NCI-H1105 (cell line): ENCODE measurements around the gene GREB1L.
A peak's percentile ranks its signal among the peaks of the same experiment; 100 is the strongest.

Experiments used
- DNase-seq: peaks from one replicate; lab custom pipeline; 2025; lab: John Stamatoyannopoulos, UW

GREB1L gene

DNA sequence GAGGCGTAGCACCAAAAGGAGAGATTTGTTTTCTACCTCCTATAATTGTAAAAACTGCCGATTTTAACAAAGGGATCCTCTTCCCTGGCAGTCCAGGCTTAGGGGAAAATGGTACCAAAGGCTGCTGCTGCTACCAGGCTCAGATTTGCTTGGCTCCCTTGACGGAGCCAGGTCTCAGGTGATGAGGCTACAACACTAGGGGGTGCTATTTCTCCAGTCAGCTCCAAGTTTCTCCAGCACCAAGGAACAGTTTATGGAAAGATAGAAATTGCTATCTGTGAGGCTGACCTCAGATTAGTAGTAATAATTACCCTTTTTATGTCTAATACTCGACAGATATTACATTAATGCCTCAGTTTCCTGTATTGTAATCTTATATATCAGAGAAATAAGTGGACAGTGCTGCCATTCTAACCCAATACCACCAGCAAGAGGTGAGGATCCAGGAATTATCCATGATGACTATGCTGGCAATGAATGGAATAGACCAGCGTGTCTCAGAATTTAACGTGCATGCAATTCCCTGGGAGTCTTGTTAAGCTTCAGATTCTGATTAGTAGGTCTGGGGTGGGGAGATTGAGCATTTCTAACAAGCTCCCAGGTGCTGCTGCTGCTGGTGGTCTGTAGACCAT lies 247.2 kb downstream of the GREB1L start:
- peak; percentile 60 for DNase-seq

DNA sequence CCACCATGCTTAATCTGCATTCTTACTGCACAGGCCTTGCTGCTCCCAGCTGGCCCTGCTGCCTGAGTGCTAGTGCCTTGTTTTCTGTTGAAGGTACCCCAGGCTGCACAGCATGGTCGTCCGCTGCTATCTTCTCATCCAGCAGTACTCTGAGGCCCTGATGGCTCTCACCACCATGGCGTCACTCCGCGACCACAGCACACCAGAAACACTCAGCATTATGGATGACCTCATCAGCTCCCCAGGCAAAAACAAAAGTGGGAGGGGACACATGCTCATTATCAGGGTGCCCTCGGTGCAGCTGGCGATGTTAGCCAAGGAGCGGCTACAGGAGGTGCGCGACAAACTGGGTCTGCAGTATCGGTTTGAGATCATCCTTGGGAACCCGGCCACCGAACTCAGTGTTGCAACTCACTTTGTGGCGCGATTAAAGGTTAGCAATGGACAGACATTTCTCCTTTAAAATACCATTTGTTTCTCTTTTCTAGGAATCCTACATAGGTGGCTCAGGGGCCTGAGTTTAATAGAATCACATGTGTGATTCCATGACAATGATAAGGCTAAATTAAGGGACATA lies 248.0 kb downstream of the GREB1L start:
- DNase-seq, result no peak

DNA sequence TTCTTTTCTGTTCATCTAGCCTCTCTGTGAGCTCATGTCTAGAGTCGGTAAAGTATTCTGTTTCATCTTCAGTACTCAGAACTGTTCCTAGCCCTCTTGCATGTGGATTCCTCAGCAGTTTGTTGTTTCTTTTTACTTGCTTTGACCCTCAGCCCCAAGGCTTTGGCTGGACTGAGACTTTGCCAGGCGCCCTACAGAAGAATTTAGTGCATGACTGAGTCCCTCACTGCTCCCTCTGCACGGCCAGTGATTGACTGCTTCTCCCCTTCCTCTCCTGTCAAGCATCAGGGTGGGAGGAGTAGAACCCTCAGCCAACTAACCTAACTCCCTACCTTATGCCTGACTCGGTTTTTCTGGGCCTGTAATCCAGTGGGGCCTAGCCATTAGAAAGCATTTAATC lies 248.7 kb downstream of the GREB1L start:
- no peak for DNase-seq

DNA sequence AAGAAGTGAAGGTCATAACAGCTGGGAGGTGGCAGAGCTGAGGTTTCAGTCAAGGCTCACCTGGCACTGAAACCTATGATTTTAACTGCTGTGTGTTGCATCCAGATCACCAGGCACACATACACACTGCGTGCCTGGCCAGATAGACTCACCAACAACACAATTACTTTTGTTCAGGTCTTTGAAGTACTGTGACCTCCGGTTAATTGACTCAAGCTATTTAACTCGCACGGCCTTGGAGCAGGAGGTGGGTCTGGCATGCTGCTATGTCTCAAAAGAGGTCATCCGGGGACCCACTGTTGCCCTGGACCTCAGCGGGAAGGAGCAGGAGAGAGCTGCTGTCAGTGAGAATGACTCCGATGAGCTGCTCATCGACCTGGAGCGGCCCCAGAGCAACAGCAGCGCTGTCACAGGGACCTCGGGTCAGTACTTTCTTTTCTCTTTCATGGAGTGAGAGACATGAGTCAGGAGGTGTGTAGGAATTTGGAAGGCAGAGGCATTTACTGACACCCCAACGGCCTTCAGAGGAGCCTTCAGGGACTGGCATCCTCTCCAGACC lies 254.3 kb downstream of the GREB1L start:
- peak; percentile 49 for DNase-seq

DNA sequence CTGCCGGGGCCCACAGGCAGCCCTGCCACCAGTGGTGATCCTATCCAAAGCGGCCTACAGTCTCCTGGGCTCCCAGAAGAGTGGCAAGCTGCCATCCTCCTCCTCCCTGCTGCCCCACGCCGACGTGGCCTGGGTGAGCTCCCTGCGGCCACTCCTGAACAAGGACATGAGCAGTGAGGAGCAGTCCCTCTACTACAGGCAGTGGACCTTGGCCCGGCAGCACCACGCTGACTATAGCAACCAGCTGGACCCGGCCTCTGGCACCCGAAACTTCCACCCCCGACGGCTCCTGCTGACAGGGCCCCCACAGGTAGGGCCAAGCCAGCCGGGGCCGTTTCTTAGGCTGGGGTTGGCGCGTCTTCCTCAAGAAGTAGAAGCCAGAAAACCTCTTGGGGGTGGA lies 258.0 kb downstream of the GREB1L start:
- DNase-seq, result no peak

DNA sequence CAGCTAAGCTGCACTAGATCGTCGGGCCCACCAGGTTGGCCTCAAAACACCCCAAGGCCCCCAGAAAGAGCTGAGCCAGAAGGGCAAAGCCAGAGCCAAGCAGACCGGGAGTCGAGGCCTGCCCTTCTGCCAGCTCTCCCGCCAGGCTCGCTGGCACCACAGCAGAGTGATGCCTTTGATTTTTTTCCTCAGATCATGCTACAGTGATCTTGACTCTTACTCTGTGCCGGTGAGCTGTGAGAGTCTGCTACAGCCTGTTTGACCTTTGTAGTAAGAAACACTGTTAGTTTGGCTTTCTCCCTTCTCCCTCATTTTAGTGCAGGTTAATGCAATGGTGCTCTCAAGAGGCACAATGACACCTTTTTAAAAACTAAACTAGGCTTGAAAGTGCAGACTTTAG lies 260.6 kb downstream of the GREB1L start:
- DNase-seq, result no peak

DNA sequence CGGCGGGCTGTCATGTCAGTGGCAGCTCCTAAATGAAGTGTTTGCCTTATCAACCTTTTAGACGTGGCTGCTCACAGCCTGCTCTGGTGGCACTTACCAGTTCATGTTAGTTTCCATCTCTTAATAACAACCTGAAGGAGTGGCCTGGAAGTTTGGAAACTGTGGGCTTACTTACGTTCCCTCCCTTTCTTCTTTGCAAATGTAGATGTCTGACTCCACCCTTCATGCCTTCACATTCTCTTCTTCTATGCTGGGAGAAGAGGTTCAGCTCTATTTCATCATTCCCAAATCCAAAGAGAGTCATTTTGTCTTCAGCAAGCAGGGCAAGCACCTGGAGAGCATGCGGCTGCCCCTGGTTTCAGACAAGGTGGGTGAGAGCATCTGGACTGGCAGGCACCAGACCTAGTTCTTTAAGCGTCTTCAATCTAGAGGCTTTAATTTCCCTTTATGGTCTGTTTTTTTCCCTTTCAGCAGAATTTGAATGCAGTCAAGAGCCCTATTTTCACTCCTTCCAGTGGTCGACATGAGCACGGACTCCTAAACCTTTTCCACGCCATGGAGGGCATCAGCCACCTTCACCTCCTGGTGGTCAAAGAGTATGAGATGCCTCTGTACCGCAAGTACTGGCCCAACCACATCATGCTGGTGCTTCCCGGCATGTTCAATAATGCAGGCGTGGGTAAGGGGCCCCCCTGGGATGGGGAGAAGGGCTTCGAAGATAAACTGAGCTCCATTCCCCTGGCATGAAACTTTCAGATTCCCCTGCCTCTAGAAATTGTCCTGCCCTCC lies 266.1 kb downstream of the GREB1L start:
- no peak for DNase-seq

DNA sequence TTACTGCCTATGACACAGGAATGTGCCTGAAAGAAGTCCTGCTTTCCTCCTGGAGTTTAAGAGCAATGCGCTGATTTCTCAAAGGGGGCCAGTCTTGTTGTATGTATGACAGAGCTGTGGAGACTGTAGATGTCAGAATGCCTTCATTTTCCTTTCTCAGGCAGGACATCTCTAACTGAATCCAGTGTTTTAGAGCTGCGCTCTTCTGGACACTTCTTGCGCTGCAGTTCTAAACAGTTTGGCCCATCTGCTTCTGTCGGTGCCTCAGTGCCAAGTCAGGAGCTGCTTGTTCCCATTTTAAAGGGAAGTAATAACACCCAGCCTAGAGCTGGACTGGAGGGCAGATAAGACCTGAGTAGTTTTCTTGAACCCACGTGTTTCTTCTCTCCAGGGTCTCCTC lies 267.0 kb downstream of the GREB1L start:
- DNase-seq, result no peak

DNA sequence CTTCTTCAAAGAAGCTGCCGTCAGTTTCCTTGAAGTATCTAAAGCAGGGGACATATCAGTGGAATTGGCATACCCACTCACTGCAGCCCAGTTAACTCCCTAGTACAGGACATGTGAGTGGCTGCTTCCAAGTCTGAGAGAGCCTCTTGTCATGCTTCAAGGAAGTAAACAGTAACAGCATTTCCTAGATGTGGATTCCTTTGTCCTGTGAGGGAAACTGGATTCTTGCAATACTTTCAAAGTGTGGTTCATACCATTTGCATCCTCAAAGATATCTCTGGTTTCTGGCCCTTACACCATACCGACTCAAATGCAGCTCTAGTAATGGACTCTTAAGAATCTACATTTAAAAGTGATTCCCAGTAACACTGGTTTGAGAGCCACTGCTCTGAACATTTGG lies 271.3 kb downstream of the GREB1L start:
- no peak for DNase-seq

DNA sequence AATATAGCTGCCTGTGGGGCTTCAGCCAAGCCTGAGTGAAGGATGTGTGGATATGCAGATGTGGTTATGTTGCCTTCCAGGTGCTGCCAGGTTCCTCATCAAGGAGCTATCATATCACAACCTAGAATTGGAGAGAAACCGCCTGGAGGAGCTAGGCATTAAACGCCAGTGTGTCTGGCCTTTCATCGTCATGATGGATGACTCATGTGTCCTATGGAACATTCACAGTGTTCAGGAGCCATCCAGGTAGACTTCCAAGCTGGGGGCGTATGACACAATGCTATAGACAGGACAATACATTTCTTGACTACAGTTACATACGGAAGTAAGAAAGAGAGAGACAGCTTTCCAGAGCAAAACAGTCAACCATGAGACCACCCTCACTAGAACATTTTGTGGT lies 271.7 kb downstream of the GREB1L start:
- no peak for DNase-seq

DNA sequence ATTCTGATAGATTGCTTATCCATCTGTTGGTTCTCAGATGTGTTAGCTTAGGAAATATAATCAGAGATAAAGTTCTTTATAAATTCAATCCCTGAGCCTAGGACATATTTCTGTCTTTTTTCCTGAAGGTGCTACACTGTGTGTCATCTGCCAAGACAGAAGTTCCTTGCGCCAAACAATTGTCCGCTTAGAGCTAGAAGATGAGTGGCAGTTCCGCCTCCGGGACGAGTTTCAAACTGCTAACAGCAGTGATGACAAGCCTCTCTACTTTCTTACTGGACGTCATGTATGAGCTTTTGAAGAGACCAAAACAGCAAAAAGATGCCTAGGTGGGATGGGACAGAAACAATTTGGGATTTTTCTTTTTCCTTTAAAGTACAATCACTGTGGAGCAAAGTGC lies 280.5 kb downstream of the GREB1L start:
- no peak for DNase-seq

DNA sequence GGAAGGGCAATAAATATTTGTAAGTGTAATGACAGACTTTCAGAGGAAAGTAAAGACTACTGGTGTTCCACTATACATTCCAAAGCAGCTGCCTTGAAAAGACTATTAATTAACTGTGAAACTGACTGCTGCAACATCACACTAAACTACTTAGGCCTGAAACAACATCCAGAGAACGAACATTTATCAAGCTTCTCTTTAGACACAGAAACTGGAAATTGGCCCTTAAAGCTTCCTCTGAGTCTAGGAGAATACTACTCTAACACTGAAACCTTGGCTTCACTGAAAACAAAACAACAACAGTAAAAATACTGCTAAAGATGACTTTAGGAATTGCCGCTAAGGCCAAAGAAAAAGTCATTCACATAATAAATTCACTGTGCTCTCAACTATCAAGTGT lies 283.9 kb downstream of the GREB1L start:
- DNase-seq, result no peak

DNA sequence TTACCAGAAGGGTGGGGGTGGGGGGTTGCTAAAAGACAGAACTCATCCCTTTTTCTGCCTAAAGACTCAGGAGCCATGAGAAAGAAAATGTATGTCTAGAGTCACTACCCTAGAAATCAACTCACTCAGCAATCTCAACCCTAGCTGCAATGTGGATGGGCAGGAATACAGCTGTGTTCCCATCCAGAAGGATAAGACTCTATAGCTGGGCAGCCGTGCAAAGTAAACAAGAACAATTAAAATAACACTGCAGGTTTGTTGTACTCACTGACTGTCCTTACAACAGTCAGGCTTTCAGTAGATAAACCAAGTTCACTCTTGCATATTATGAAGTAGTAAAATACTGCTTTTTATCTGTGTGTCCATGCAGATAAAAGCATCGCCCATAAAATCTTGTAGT lies 284.4 kb downstream of the GREB1L start:
- no peak for DNase-seq

DNA sequence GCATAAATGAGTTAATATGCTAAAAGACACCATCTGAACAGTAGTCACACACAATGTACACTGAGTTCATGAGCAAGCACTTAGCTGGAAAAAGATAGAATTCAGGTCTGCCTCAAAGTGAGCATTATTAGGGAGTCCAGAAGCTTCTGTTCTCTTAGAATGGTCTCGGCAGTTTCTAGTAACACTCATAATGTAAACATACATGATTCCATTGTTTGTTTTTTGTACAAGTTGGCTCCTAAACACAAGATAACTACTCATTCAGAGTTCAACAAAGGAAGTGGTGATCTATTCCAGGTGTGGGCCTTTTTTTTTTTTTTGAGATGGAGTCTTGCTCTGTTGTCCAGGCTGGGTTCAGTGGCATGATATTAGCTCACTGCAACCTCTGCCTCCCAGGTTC lies 292.3 kb downstream of the GREB1L start:
- DNase-seq, result no peak

DNA sequence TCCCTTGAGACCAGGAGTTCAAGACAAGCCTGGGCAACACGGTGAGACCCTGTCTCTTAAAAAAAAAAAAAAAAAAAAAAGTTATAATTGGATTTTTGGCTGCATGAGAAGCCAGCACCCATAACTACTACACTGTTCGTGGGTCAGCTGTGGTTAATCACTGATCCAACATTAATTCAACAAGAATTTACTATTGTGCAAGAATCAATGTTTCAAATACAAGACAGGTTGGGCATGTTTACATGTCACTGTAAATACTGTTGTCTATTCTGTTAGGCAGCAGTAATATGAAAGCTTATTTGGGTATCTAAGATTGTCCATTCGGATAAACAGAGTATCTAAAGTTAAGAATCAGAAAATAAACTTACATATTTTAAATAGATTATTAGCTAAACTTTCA lies 296.2 kb downstream of the GREB1L start:
- no peak for DNase-seq

DNA sequence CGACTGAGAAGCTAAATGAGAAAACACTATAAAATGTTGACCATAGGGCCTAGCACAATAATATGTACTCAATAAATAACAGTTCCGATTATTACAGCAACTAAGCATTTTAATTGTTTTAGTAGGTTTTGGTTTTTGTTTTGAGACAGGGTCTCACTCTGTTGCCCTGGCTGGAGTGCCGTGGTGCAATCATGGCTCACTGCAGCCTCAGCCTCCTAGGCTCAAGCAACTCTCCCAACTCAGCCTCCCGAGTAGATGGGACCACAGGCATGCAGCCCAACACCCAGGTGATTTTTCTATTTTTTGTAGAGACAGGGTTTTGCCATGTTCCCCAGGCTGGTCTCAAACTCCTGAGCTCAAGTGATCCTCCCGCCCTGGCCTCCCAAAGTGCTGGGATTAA lies 304.4 kb downstream of the GREB1L start:
- no peak for DNase-seq

DNA sequence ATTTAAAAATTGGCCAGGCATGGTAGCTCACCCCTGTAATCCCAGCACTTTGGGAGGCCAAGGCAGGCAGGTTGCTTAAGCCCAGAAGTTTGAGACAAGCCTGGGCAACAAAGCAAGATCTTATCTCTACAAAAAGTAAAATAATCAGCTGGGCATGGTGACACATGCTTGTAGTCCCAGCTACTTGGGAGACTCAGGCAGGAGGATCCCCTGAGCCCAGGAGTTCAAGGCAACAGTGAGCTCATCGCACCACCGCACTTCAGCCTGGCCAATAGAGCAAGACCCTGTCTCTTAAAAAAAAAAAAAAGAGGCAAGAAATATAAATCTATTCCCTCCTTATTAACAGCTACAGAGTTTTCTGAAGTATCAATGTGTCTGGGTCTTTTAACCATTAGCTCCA lies 306.6 kb downstream of the GREB1L start:
- DNase-seq, result no peak

DNA sequence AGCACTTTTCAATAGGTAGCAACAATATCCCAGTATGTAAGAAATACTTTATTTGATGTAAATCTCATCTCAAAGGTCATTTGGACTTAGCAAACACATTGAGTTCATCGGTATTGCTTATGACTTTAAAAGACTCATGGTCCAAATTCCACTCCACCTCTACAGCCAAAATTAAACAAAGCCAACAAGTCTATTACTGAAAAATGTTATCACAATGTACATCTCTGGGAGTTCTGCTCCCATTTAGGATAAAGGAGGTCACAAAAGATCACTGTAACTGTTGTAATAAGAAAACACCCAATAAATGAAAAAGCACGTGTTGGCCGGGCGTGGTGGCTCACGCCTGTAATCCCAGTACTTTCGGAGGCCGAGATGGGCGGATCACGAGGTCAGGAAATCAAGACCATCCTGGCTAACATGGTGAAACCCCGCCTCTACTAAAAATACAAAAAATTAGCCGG lies 308.5 kb downstream of the GREB1L start:
- DNase-seq, result no peak

DNA sequence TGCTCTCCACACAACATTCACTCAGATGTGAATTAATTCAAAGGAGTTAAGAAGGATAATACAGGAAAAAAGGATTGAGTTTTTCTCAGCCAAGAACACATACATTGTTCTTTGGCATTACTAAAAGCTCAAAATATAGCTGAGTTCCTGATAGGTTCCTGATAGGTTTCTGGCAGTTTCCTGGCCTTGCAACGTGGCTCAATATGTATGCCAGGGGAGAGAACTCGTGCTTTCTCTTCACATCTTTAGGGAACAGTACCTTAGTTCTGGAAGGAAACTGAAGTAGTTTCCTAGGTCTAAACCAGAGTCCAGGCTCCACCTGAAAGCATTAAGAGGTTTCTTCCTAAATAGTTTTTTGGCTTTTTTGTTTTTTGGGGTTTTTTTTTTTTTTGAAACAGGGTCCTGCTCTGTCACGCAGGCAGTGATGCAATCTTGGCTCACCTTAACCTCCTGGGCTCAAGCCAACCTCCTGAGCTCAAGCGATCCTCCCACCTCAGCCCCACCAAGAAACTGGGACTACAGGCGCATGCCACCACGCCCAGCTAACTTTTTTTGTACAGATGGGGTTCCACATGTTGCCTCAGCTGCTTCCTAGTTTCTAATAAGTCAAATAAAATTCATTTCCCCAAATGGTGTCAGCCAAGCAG lies 315.7 kb downstream of the GREB1L start:
- no peak for DNase-seq

DNA sequence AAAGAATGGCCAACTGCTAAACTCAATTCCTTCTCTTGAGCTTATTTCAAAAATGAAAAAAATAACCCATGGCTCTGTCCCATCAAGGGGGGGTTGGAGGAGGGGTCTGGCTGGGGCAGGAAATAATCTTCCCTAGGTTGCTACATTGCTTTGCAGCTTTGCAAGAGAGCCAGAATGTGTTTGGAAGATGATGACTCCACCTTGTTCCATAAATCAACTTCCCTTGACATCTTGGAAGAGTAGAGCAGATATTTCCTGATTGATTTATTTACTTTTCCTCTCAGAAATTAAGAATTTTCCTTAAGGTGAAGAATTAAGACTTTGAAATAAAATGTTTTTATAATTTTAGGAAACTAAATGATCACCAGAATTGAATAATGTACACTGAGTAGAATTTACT lies 317.2 kb downstream of the GREB1L start:
- DNase-seq, result no peak

DNA sequence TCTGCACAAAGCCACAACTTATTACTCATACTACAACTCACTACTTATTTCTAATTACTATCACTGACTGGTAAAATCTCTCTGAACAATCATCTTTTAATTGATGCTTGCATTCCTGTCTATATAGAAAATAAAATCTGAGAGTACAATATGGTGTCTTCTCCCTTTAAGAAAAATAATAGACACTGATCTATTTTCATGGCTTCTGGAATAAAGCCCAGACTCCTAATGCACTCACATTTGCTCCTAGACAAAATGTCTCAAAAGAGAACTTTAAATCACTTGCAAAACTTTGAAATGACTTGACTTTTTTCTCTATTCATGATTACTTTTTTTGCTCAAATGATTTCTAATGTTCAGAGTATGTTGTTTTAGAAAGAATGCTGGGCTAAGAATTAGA lies 329.7 kb downstream of the GREB1L start:
- no peak for DNase-seq
